ENCODE data around the gene SNX3.

SNX3 gene

DNA sequence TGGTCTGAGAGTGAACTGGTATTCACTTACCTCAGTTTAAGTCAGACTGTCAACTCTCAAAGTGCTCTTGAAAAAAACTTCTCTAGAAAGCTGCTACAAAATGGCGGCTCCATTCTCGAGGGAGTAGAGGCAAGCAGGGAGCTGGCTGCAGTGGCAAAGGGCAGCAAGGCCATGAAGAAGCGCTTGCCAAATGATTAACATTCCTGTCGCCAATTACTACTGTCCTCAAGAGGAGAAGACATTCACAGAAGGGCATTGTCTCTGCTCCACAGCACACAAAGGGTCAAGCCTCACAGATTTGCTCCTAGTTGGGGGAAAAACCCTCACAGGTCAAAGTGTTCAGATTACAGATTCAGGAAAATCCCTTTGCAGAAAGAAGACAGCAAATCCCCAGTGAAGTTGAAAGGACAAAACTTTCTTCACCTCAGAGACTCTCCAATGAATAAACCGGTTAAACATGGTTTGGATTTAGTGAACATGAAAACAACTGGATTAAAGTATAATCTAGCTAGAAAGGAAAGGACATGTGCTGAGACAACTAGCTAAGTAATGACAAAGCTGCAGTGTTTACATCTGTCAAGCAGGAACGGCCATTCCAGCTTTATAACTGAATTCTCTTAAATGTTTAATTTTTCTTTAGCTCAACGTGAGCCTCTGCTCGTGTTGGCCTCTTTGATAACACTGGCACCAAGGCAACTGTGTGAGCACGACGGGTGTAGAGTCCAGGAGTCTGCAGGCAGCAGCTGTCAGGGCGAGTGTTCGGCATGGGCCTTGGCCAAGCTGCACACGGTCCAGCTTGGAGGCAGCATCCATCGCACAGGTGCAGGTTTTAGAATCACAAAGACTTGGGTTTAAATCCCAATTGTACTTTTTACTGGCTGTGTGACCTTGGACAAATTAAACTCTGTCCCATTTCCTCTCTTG is 57.4 kb downstream of the SNX3 start:
- DNase-seq, result no peak

GRCh38 chr6:108200631-108201030 is 60.2 kb downstream of the SNX3 start:
- DNase-seq, result no peak

DNA sequence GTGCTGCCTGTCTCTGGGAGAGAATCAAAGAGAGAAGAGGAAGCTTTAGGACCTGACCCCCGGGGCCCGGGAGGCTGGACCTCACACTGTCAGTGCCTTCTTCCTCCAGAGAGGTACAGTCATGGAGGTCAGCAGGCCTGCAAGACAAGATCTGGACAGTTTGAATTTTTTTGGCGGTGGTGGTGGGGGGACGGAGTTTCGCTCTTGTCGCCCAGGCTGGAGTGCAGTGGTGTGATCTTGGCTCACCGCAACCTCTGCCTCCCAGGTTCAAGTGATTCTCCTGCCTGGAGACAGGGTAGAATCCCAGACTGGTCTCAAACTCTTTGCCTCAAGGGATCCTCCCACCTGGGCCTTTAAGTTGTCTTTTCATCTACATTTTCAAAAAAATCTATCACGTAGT is 60.7 kb downstream of the SNX3 start:
- no peak for DNase-seq

- DNase-seq, result no peak
Measured at GRCh38 chr6:108198761-108199498, 61.9 kb downstream of the SNX3 start.

DNA sequence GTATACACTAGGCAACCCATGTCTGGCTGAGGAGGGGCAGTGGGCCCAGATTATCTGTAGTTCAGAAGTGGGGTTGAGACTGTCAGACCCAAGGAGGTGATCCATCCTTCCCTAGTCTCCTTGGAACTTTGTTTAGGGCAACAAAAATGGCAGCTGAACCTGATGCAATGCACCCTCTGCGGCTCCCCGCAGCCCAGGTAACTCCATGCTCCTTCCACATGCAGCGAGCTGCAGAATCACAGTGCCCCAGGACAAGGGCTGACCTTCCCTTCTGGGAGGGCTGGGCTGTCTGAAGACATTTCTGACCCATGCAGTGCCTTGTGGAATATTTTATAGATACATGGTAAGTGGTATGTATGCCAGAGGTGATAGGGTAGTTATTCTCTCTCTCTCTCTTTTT is 65.6 kb downstream of the SNX3 start:
- DNase-seq, result no peak

GRCh38 chr6:108194503-108194902 is 66.3 kb downstream of the SNX3 start:
- DNase-seq, result no peak

- no peak for DNase-seq
Measured at GRCh38 chr6:108193835-108194234, 67.0 kb downstream of the SNX3 start.

- DNase-seq, result no peak
Measured at GRCh38 chr6:108193131-108193530, 67.7 kb downstream of the SNX3 start.

DNA sequence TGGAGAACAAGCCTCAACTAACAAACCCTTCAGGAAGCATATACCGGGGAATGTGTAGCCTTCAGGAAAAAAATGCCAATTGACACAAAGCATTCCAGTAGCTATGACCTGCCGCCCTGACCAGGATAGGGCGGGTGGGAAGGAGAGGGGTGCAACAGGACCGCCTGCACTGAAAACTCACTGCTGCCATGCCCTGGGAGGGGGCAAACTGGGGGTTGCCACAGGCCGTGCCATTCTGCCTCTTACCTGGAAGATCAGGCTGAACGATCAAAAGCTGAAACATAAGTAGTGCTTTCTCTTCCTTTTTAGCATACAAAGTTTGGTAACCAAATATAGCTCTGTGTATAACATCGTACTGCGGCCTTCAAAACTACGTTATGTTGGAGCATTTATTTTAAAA is 73.3 kb downstream of the SNX3 start:
- DNase-seq, result no peak

DNA sequence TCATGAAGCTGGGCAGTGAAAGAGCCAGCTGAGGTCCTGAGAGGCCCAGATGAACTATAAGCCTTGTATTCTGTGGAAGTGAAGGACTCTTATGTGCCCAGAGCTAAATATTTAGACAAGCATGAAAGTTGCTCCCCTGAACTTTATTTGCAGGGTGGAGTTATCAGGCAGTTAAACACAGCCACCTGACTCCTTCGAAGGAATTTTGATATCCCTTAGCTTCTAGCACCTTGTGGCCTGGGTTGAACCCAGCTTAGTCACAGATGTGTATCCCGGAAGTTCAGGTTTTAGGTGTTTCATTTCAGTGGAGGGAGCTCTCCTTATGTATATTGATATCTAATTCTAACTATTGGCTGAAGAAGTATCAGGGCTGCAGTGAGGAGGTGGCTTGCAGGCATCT is 74.6 kb downstream of the SNX3 start:
- no peak for DNase-seq

- DNase-seq, result no peak
Measured at GRCh38 chr6:108180776-108181175, 80.1 kb downstream of the SNX3 start.

DNA sequence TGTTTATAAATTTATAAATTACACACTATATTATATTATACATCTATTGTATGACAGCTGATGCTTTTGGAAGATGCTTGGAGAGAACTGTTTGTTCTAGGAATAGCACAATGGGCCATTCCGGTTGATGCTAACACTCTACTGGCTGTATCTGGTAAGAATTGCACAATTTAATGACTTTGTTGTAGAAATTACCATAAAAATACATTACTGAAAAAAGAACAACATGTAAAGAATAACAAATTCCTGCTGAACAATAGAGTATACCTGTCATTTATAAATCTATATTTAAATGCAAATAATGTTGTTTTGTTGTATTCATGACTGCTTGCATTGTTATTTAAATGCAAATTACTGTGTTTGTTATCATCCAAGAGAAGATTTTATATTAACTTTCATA is 80.6 kb downstream of the SNX3 start:
- DNase-seq, result no peak

DNA sequence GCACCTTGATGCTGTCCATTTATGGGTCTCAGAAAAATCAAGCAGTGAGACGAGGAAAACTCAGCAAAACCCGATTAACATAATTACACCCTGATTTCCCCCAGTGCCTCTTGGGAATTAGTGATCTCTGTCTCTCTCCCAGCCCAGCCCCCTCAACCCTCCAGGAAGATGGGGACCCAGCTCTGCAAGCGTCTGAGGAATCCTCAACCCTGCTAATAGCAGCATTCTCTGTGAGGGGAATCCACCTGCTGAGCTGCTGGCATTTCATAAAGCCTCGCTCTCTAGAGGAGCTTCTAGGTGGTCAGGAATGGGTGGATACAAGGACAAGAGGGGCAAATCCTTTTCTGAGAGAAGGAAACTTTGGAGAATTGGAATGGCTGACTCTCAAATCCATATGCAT is 81.1 kb downstream of the SNX3 start:
- no peak for DNase-seq

DNA sequence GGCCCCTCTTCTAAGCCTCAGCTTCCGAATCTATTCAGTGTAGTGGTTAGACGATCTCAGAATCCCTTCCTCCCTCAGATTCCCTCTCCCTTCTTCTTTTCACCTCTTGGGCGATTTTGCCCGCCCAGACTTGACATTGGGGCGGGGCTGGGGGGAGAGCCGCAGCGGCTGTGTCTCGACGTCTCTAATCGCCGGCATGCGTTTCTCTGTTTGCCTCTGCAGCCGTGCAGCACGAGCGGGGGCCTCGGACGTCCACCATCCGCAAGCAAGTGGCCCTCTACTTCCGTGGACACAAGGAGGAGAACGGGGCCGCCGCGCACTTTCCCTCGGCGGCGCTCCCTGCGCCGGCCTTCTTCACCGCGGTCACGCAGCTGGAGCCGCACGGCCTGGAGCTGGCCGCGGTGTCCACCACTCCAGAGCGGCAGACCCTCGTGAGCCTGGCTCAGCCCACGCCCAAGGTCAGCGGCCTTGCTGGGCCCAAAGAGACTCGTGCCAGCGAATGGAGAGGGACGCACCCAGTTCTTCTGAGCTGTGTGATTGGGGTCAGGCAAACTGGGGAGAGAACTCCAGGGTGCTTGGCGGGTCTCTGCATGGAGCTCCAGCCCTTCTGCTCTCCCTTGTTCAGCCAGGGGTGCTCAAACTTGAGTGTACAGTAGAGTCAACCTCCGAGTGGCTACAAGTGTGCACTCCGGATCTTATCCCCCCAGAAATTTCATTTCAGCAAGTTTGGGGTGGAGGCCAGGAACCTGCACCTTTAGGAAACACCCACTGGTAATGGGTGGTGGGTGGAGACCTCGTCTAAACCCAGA is 84.4 kb downstream of the SNX3 start:
- DNase-seq, result no peak

- DNase-seq, result no peak
Measured at GRCh38 chr6:108175592-108176279, 85.1 kb downstream of the SNX3 start.

DNA sequence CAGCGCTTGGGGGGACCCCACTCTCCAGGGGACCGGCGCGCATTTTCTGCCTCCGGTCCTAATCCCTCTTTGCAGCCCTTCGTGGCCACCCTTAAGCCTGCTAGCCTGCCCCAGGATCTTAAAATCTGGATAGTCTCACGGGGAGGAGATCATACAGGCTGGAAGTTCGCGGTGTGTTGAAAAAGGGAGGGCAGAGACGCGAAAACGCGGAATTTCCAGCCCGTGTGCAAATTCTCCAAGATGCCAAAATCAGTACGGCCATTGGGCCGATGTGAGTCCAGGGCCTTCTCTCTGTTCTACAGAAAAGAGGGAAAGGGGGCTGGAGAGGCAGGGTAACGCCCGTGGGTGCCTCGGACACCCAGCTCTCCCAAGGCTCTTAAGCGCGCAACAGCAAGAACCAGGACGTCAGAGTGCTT is 85.7 kb downstream of the SNX3 start:
- DNase-seq, result no peak

GRCh38 chr6:108174371-108175175 is 86.3 kb downstream of the SNX3 start:
- no peak for DNase-seq

DNA sequence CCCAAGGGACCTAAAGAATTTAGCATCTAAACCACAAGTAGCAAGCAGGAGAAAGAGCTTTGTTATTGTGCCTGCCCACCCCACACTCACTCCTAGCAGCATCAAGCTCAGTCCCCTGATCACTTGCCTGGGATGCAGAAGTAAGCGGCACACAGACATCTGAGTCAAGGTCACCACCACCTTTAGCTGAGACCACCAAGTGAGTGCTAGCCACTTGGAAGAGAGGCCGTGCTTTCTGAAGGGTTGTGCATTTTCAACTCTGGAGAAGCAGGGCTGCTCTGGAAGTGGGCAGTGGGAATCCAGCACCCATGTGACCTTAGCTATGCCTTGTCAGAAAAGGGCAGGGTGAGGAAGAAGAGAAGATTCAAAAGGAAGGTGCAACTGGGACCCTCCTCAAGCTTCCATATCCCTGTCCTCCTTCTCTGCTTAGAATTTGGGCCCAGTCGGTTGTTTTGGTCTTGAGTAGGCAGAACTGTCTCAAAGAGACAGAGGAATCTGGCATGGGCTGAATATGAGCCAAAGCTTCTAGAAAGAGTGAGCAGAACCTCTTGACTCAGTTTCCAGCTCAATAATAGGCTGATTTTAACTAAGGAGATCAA is 88.8 kb downstream of the SNX3 start:
- no peak for DNase-seq

DNA sequence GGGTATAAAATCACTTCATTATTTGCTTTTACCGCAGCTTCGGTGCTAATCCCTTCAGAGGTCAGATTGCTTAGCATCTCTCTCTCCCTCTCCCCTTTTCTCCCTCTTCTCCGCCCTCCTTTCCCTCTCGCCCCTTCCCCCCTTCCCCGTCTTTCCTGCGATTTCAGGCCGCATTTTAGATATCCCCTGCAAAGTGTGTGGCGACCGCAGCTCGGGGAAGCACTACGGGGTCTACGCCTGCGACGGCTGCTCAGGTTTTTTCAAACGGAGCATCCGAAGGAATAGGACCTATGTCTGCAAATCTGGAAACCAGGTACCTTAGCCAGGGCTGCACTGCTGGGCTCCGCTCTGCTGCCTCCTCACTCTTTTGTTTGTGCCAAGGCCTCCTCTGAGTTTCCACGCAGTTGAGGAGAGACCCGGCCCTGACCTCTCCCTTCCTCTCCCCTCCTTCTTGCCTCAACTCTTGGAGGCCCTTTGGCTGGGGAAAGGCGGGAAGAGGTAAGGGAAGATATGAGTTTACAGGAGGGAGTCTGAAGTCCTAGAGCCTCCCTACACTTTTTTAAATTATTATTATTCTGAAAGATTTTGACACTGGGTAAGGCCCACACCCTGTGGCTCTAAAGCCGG is 89.4 kb downstream of the SNX3 start:
- no peak for DNase-seq

DNA sequence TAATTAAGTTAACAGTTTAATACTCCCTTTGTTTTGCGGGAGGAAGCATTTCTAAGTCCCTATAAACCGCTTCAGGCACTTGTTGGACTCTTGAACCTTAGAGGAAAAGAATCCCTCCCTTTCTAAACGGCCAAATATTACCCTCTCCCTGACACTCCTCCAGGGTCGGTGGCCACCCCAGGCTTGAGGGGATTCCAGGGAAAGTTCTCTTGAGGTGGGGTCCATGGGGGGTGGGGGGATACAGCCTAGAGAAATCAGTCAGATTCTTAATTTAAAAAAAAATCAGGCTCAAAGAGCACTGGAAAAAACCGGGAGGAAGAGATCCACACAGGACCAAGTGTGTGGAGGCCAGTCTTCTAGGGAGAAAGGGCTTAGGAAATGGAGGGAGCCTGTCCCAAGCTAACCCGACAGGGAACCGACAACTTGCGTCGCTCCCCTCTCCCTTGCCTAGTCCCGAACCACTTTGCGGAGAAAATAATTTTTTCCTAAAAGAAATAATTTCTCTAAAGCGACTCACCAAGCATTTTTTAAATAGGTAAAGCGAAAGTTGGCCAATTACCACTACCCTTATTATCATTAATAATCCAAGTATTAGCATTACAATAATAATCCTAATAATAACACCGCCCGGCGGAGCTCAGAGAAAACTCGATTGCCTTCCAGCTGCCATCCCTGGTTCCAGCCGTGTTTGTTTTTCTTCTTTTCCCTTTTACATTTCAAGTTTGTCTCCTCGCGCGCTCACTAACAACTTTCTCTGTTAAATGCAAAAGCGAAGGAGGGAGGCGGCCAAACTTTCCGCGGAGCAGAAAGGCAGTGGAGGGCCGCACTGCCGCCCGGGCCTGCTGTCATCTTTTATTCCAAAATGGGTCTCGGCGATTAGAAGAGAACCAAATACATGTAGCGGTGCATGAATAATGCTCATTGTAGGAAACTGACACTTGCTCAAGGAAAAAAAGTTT is 90.2 kb downstream of the SNX3 start:
- peak in 1 of 2 donors; percentile 17 for DNase-seq
